Glomerular endothelial cell (primary cell): Measurements from ENCODE around the gene ZNF345. TPM values are rescaled to one million over a fixed set of nuclear protein-coding genes. Genes with fewer than 3 reads are reported as not detected.

Experiments
- DNase-seq: peaks from one replicate; pipeline ENCODE4 v3.0.0-alpha.2; 2011; ENCODE audit warnings: low read depth, low spot score; ENCODE audit errors: extremely low read depth
- total RNA-seq: library from RNA; depleted of rRNA; stranded (reverse); fragments of >200 nt; gene quantifications from 2 replicates; pipeline ENCODE4 v1.2.3, GENCODE V29; 2015

The ZNF345 gene
- total RNA-seq, result 1.2 and 2.8 TPM in 2 replicates

GRCh38 chr19:36850559-36851442 lies at the start of gene ZNF345:
TSS of gene ZNF345 (plus strand) at chr19:36850876. CDS start at chr19:36876831, 25,955 bp downstream.
- peak; percentile 84 for DNase-seq

- no peak for DNase-seq
These were observed 45.3 kb upstream of the ZNF345 start for GRCh38 chr19:36805364-36805763.

GRCh38 chr19:36807029-36807428 lies 43.6 kb upstream of the ZNF345 start:
- no peak for DNase-seq

GRCh38 chr19:36819130-36819630 lies 31.5 kb upstream of the ZNF345 start:
- no peak for DNase-seq

- DNase-seq, result no peak
These were observed 28.9 kb upstream of the ZNF345 start for GRCh38 chr19:36821758-36822157.

- no peak for DNase-seq
These were observed 17.2 kb upstream of the ZNF345 start for GRCh38 chr19:36833430-36833829.

- no peak for DNase-seq
These were observed 13.3 kb upstream of the ZNF345 start for GRCh38 chr19:36837176-36837905.

- peak; percentile 79 for DNase-seq
These were observed 12.5 kb upstream of the ZNF345 start, which contains the start of gene ZNF790 for GRCh38 chr19:36837906-36838783. TSS of gene ZNF790 (minus strand) at chr19:36838387. CDS start at chr19:36825619, 12,768 bp downstream.

GRCh38 chr19:36838784-36839324 lies 11.8 kb upstream of the ZNF345 start:
- no peak for DNase-seq

GRCh38 chr19:36847968-36848367 lies 2.7 kb upstream of the ZNF345 start:
- no peak for DNase-seq

- peak; percentile 68 for DNase-seq
These were observed 746 bp upstream of the ZNF345 start for GRCh38 chr19:36849701-36850558.

- DNase-seq, result no peak
These were observed 1.2 kb downstream of the ZNF345 start for GRCh38 chr19:36851898-36852297.

GRCh38 chr19:36876993-36877938 lies 26.6 kb downstream of the ZNF345 start:
- DNase-seq, result no peak

GRCh38 chr19:36891768-36892357 lies 41.2 kb downstream of the ZNF345 start:
- no peak for DNase-seq

GRCh38 chr19:36894849-36895383 lies 44.2 kb downstream of the ZNF345 start:
- DNase-seq, result no peak

- DNase-seq, result no peak
These were observed 47.7 kb downstream of the ZNF345 start for GRCh38 chr19:36898422-36898821.

GRCh38 chr19:36915992-36916830 lies 65.5 kb downstream of the ZNF345 start, which contains the start of the genes ZNF568 and ZNF829:
TSS of gene ZNF568 (plus strand) at chr19:36916332. CDS start at chr19:36922771, 6,439 bp downstream.
TSS of gene ZNF829 (minus strand) at chr19:36916291. CDS start at chr19:36915167, 1,124 bp downstream.
- DNase-seq, result peak; percentile 64
